ENCODE data around the gene CLEC2L.

CLEC2L gene
- 0 to 0.61 (median 0.17) reads per million in 4 donors for total RNA-seq

DNA sequence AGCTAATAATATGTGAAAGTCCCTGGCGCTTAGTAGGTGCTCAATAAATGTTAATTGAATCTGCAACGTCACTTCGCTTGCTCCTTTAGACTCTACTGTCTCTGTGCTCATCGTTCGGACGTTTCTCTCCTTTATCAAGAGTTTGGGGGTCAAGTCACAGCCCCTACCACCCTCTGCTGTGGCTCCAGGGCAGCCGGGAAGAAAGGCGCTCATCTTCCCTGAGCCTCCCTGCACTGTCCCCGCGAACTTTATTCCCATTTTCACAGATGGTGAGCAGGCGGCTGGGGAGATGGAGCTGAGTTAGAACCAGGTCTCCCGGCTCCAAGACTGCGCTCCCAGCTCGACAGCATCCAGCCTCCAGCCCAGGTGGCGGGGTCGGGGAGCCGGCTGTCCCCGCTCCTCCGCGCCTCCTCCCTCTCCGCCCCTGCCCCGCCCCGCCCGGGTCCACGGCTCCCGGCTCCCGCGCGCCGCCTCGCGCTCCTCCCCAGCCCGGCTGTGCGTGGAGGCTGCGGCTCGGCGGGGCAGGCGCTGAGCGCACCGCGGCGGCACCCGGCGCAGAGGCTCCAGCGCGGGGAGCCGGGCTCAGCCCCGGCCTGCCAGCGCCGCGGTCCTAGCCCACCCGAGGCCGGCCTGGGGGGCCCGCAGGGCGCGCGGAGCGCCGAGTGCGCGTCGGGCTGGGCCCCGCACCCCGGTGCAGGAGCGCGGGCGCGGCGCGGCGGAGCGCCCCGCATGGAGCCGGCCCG is at the start of gene CLEC2L:
TSS of gene CLEC2L (plus strand) at position 487 of the 743 bp plus-strand sequence. CDS start at position 730, 243 bp downstream.
- DNase-seq, result no peak

DNA sequence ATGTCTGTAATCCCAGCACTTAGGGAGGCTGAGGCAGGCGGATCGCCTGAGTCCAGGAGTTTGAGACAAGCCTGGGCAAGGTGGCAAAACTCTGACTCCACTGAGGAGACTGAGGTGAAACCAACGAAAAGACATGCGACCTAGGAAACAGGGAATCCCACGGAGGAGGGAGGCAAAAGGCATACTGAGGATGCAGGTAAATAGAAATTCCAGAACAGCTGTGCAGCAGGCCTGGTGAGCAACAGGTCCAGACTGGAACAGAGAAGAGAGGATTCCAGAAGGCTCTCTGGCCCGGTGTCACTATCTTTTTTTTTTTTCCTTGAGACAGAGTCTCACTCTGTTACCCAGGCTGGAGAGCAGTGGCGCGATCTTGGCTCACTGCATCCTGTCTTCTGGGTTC is 47.3 kb upstream of the CLEC2L start:
- DNase-seq, result no peak

DNA sequence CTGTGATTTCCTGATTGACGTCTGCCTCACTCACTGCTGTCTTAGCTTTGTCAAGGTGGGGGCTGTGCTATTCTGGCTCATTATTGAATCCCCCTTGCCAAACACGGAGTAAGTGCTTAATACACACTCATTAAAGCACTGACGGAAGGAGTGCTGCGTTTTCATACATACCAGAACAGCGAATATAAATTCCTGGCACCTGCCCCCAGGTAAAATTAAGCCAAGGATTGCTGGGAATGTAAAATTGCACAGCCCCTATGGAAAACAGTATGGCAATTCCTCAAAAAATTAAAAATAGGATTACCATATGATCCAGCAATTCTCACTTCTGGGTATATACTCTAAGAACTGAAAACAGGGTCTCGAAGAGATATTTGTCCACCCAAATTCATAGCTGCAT is 46.6 kb upstream of the CLEC2L start:
- no peak for DNase-seq

DNA sequence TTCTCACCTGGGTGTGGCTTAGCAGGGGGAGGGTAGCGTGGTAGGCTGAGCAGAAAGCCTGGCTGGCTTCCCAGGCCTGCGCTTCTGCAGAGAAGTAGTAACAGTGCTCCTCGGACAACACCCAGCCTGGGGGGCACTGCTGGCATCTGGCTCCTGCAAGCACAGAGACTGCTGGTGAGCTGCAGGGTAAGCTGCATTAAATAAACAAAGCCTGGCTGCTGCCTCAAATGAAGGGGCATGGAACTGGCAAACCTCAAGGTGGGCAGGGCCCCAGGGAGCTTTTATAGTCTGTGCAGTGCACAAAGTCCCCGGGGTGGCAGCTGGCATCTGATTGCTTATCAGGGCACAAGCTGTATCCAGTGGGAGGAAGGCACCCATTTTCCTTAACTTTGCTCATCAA is 43.9 kb upstream of the CLEC2L start:
- DNase-seq, result no peak

DNA sequence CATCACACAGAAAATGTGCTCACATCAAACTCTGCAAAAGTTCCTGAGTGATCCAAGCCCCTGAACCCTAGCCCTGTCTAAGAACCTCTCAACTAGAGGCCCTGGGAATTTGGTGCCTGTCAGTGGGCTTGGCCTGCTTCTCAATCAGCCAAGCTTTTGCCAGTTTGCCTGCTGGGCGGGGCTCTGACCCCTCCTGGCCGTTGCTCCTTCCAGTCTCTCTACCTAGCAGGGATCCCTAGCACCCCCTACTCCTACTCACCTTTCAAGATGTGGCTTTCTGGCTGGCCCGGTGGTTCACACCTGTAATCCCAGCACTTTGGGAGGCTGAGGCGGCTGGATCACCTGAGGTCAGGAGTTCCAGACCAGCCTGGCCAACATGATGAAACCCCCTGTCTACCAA is 42.1 kb upstream of the CLEC2L start:
- DNase-seq, result no peak

DNA sequence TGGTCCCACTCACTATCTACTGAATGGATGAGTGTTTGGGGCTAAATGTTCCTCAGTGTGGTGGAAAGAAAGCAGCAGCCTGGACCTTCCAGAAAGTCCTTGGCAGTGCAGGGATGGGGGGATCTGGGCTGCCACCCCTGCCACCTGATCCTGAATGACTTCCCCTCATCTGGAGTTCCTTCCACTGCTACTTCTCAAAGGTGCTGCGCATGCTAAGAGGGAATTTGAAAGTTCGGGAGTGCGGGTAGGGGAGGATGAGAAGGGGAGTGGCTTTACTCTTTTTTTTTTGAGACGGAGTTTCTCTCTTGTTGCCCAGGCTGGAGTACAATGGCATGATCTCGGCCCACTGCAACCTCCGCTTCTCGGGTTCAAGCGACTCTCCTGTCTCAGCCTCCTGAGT is 41.4 kb upstream of the CLEC2L start:
- no peak for DNase-seq

DNA sequence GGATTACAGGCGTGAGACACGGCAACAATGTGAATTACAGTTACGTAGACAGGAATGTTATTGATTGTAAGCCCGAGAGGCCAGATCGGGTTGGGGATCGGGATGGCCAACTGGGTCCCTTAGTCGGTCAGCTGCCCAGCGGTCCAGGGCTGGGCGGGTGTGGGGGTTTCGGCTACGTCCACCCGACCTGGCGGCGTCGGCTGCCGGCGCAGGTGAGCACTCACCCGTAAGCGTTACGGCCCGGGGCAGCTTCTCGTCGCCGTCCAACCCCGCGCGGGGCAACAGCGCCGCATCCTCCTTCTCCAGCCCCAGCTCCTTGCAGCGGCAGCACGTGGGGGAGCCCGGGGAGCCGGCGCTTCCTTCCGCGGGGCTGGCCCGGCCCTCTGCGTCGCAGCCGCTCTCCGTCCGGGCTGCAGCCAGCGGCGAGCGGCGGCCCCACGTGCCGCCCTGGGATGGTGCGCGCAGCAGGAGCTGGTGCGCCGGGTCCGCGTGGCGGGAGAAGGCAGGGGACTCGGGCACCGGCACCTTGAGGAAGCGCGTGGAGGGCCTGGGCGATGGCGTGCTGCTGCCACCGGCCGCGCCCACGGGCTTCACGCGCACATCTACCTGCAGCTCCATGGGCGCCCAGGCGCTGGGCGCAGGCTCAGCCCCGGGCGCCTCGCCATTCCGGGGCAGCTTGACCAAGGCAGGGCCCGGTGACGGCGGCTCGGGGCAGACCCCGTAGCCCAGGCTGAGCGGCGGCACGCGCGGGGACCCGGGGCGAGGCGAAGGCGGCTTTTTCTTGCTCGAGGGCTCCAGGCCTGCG is 40.6 kb upstream of the CLEC2L start:
- DNase-seq, result peak in 1 of 5 donors; percentile 2

DNA sequence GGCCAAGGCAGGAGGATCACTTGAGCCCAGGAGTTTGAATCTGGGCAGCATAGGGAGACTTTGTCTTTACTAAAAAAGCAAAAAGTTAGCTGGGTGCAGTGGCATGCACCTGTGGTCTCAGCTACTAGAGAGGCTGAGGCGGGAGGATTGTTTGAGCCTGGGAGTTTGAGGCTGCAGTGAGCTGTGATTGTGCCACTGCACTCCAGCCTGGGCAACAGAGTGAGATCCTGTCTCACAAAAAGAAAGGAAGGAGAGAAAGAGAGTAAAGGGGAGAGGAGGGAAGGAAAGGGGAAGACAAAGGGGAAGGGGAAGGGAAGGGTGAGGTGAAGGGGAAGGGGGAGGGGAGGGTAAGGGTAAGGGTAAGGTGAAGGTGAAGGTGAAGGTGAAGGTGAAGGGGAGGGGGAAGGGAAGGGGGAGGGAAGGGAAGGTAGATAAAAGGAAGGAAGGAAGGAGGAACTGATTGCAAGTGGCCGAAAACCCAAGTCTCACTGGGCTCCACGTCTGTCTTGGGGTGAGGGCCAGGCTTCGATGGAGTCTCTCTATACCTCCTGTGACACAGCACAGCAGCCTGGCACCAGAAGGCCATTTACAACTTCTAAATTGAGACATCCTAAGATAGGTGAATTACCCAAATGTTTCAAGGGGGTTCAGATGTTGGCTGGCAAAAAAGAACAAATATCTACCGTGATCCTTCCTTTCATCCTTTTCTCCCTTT is 36.0 kb upstream of the CLEC2L start:
- DNase-seq, result no peak

DNA sequence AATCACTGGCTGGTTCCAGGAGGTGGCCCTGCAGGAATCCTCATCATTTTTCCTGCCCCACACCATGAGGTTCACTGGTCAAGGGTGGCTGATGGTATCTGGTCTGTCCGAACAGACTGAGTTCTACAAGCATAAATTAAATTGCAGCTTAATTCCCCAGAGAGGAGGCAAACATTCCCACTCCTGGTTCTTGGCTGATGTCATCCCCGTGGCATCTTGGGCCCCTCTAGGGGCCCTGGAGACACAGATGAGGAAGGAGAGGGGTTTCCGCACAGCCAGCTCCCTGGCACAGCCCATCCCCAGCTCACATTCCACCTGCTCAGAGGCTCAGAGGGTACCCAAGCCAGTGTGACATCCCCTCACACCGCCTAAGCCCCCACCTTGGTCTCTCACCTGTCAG is 34.7 kb upstream of the CLEC2L start:
- DNase-seq, result no peak

DNA sequence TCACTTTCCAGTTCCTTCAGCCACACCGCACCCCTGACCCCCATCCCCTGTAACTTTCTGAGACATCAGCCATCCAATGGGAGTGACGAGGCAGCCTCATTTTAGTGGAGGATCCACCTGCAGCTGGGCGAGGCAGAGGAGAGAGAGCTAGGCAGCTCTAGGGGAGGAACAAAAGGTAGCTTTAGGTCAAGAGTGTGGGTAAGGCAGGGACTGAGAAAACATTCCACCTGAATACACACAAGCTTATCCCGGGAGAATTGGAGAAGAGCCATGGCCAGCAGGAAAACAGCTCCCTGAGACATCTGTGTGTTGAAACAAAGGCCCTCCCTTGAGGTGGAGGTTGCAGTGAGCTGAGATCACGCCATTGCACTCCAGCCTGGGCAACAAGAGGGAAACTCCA is 33.4 kb upstream of the CLEC2L start:
- DNase-seq, result no peak

DNA sequence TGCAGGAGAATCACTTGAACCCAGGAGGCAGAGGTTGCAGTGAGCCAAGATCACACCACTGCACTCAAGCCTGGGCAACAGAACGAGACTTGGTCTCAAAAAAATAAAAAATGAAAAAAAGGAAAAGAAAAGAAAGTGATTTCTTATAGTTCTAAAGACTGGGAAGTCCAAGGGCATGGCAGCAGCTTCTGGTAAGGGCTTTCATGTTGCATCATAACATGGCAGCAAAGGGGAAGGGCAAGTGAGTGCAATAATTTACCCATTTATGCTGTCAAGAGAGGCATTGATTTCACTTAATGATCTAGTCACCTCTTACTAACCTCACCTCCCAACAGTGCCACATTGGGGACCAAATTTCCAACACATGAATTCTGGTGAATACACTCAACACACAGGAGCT is 31.2 kb upstream of the CLEC2L start:
- no peak for DNase-seq

DNA sequence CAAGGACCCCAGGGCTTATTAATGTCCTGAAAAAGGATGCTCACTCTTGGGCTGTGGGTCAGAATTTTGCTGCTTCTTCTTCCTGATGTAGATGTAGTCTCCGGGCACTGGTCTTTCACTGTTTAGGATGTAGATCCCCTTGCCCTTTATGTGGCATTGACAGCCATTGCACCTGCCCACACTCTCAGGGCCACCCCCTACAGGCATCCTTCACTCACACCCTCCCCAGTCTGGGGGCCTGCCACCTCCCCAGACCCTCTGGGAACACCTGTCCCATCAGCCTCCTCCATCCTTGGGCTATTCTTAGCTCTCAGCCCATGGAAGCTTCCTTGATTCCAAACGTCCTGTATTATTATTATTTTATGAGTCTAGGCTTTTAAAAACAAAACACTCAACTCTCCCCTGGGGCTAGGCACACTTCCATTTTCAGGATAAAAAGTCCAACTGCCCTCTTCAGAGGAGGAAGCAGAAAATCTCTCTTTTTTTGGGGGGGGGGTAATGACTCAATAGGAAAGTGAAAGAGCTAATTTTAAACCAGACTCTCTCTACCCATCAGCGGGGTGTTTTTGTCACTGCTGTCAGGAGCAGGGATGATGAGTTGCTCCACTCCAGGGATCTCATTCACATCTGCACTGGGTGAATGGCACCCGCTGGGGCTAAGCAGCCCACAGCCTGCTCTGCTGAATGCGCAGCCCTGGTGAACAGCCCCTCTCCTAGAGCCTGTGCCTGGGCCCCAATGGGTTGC is 28.5 kb upstream of the CLEC2L start:
- peak in 1 of 5 donors; percentile 52 for DNase-seq

DNA sequence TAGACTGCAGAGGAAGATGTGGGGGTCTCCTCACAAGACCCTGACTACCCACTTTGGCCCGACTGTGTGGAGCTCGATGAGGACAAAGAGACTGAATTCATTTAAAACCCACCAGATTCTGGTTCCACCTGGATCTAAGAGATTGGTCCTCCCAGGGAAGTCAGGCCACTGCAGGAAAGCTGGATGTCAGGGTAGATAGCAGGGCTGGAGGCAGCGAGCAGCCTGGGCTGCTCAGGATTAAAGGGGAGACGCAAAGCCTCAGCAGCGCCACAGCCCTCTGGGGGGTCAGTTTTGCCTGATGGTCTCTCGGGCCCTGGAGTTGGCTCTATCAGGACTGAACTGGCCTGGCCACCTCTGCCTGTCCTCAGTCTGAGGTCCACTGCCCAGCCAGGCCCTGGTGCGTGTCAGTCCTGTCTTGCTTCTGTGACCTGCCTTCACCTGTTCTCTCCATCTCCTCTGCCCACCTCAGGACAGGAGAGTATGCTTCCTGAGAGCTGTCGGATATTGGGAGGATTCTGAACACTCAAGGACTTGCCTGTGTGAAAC is 27.8 kb upstream of the CLEC2L start:
- no peak for DNase-seq

DNA sequence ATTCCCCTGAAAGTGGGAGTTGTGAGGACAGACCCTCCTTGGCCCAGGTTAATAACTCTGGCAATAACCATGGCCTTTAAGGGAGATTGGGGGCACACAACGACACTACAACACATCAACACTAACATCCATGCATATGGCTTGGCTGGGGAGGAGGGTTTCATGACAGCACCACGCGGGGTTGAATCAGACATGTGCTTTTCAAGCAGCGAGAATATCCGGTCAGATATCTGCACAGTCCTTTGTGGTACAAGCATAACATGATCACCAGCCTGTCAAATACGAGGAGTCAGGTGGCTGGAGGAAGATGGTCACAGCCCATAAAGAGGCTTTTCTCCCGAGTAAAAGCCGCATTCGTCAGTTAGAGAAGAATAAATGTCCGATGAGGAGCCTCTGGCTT is 27.0 kb upstream of the CLEC2L start:
- no peak for DNase-seq

DNA sequence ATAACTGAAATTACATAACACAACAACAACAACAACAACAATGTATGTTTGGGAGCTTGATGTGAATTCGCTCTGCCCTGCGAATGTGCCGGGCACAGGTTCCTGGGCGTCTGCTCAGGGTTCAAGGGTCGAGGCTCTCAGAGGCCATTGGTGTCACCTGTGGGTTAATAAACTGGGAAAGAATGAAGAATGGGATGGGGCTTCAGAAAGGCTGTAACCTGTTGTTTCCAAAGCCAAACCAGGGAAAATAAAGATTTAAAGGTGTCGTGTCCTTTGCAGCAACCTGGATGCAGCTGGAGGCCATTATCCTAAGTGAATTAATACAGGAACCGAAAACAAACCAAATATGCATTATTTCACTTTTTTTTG is 22.7 kb upstream of the CLEC2L start:
- no peak for DNase-seq

DNA sequence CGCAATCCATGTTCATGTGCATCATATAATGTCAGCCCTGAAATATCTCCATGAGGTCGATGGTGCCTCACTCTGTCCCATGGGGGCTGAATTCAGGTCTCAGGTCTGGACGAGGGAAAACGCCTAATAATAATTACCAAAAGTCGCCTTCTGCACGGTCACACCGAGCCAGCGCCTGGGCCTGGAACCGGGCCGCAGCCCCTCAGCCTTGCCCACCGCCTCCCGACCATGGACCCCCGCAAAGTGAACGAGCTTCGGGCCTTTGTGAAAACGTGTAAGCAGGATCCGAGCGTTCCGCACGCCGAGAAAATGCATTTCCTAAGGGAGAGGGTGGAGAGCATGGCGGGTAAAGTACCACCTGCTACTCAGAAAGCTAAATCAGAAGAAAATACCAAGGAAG is 21.3 kb upstream of the CLEC2L start:
- DNase-seq, result no peak

DNA sequence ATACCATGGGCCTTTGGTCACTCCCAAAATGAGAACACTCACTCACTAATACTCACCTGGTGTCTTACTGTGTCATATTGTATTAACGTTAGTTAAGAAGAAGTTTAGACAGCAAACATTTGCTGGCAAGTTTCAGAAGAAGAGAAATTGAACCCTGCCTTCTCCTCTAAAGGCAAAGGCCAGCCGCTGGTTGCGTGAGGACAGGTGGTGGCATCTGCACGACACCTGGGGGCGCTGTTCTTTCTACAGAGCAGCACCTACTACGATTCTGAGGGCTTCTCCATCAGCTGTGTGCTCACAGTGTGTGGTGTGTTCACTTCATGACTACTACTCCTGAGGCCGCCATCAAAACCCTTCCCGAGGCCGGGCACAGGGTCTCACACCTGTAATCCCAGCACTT is 17.9 kb upstream of the CLEC2L start:
- DNase-seq, result no peak

DNA sequence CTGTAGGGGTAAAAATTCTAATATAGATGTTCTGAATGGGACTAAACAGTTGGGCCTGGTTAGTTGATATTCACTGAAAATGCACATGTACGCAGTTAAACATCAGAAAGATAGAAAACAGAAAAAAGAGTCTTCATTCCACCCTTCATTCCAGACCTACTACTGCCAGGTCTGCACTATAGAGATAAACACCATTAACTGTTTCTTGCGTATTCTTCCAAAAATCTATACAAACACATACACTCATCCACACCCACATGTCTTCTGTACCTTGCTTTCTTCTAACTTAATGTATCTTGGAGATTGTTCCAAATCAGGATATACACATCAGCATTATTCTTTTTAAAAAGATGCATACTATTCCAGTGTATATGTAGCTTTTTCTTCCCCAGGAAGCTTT is 13.9 kb upstream of the CLEC2L start:
- DNase-seq, result no peak

DNA sequence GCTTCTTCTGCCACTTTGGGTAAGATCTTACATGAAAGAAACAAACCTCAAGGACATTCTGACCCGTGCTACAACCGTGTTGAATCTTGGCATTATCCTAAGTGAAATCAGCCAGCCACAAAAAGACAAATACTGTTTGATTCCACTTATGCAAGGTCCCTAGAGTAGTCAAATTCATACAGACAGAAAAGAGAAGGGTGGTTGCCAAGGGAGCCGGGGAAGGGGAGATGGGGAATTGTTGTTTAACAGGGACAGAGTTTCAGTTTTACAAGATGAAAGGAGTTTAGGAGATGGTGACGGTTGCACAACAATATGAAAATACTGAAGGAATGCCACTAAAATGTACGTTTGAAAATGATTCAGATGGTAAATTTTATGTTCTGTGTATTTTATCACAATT is 12.2 kb upstream of the CLEC2L start:
- DNase-seq, result no peak

DNA sequence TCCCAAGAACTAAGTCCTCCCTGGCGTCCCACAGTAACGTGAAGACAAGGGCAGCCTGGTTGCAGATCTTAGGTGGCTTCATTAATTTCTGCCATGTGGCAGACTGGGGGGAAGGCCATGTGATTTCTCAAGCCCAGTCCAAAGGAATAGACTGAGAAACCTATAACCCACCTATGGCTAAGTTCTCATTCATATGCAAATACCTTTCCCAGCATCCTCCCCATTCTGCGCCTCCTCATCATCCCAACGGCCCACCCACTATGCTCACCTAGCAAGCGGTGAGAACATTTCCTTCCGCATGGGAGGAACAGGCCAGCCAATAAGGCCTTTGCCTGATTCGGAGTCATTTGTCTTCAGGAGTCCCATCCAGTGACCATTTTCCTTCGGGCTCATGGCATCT is 8.2 kb upstream of the CLEC2L start:
- DNase-seq, result no peak

DNA sequence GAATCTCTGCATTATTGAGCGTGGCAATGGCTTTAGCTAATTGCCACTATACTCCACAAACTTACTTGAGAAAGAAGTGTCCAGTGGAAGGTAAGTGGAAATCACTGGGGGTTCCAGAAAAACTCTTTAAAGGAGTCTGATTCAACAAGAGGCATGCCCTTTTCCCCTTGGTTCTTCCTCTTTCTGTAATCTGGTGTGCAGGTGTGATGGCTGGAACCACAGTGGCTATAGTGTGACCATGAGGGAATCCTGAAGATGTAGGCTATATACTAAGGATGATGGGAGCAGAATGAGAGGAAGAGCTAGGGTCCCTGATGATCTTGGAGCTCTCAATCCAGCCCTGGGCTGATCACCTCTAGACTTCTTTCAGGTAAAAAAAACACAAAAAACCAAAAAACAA is 2.0 kb upstream of the CLEC2L start:
- no peak for DNase-seq

DNA sequence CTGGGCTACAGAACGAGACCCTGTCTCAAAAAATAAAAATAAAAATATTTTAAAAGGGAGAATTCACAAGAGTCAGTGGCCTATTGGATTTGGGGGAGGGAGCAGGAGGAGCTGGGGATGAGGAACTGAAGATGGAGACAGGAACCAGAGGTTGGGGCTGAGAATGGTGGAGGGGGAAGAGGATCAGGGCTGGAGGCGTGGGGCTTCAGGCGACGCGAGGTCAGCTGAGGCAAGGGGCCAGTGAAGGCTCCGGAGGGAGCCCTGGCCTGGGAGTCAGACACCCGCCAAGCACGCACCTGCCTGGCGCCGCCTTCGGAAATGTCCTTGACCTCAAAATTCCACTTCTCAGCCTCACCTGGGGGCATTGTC is 671 bp upstream of the CLEC2L start:
- no peak for DNase-seq
